RCC 7860 (cell line): ENCODE data around the gene CABLES1.
A peak's percentile ranks its signal among the peaks of the same experiment; 100 is the strongest.
"Not testable (repeated sequence)": the region's sequence is repeated elsewhere in the genome, so short reads cannot be mapped to it uniquely, and the experiment has no call there.

ENCODE experiments used
- DNase-seq: peaks from one replicate; pipeline ENCODE4 v3.0.0-alpha.2; 2015; ENCODE audit warnings: low spot score
- FAIRE-seq: peaks from 2 replicates; lab custom pipeline; 2012; peaks lifted over from hg19 to GRCh38; lab: Jason Lieb, UNC

Gene CABLES1

GRCh38 chr18:23238651-23239349 is 103.5 kb downstream of the CABLES1 start:
- FAIRE-seq (no peak), DNase-seq (no peak)

GRCh38 chr18:23239350-23239692 is 104.0 kb downstream of the CABLES1 start:
- no peak for DNase-seq
- FAIRE-seq, result no peak

- FAIRE-seq (no peak), DNase-seq (no peak)
These were observed 104.8 kb downstream of the CABLES1 start for GRCh38 chr18:23239885-23240608.

GRCh38 chr18:23240609-23240930 is 105.3 kb downstream of the CABLES1 start:
- FAIRE-seq (no peak), DNase-seq (no peak)

DNA sequence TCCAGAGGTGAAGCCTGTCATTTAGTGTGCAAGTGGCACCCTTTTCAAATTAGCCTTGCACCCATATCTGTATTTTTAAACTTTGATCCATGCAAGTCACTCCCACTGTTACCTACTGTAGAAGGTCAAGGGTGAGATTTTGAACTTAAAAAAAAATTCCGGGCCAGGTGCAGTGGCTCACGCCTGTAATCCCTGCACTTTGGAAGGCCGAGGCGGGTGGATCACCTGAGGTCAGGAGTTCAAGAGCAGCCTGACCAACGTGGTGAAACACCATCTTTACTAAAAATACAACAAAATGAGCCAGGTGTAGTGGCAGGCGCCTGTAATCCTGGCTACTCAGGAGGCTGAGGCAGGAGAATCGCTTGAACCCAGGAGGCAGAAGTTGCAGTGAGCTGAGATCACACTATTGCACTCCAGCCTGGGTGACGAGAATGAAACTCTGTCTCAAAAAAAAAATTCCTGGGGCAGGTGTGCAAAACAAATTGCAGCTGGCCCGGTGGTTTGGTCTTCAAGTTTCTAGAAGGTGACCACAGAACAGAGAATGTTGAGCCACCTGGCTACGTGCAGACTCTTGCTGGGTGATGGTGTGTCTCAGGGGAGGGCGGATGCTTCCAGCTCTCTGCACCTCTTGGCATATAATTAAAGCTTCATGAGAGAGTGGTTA is 106.7 kb downstream of the CABLES1 start:
- DNase-seq, FAIRE-seq: not testable (repeated sequence)

DNA sequence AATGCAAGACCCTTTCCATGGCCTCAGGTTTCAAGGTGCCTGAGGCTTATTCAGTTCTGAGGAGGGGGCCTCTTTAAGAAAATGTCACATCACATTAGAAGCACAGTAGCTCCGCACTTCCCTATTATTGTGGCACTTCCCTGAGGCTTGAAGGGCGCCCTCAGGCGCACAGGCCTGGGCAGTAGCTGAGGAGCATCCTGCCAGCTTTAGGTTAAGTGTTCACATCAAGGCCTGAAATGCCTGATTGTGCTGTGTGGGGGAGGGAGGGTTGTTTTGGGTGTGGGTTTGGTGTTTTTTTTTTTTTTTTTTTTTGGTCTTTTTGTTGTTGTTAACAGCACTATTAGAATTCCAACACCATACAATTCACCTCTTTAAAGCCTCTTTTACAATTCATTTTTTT is 107.9 kb downstream of the CABLES1 start:
- no peak for DNase-seq
- FAIRE-seq, result no peak

DNA sequence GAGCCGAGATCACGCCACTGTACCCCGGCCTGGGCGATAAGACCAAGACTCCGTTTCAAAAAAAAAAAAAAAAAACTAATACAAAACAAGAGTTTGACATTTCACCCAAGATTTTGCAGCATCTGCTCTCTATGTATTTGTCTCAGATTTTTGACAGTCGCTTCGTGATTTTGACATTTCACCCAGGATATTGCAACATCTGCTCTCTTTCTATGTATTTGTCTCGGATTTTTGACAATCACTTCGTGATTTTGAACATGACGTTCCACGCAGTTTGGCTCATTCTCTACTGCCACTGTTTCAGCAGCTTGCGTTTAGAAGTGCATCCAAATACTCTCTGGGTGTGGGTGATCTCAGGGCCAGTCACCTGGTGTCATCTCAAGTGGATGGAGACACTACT is 108.5 kb downstream of the CABLES1 start:
- FAIRE-seq (no peak), DNase-seq (no peak)

DNA sequence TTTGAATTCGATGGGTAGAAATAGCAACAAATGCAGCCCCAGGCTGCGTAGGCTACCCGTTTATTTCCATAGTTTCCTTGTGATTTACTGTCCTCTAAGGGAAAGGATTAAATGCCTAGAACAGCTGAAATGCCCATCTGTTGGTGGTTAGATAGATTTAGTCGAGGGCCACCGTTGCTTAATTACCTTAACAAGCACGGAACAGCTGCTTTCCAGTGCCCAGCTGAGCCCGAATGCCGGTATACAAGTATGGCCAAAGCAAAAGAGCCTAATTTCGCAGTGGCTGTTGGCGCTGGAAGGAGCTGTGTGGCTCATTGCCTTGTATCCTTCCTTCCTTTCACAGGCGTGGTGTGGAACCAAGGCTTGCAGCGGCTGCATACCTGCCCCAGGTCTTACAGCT is 109.1 kb downstream of the CABLES1 start:
- no peak for DNase-seq
- FAIRE-seq, result no peak

DNA sequence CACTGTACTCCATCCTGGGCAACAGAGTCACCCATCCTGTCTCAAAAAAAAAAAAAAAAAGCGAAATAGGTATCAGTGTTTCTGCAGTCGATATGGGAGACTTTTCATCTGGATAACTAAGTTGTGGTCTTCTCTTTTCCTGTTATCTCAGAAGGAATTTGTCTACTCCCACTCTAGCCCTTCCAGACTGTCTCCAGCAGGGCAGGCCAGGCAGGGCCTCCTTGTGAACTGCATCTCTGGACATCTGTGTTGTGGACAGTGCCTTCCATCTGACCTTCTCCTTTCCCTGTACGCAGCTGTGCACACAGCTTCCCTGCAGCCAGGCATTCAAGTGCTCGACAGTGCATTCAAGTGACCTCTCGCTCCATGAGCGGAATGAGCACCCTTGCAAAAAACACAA is 110.2 kb downstream of the CABLES1 start:
- DNase-seq, result no peak
- no peak for FAIRE-seq

GRCh38 chr18:23247331-23247730 is 112.0 kb downstream of the CABLES1 start:
- no peak for FAIRE-seq
- no peak for DNase-seq

- no peak for FAIRE-seq
These were observed 112.6 kb downstream of the CABLES1 start for GRCh38 chr18:23247896-23248295.

GRCh38 chr18:23248826-23249225 is 113.5 kb downstream of the CABLES1 start:
- no peak for DNase-seq
- no peak for FAIRE-seq

More at GRCh38 chr18:23247896-23248295, 112.6 kb downstream of the CABLES1 start:
- no peak for DNase-seq

- DNase-seq, result no peak
- FAIRE-seq, result no peak
These were observed 114.1 kb downstream of the CABLES1 start for GRCh38 chr18:23249348-23249747.

GRCh38 chr18:23250893-23251656 is 115.8 kb downstream of the CABLES1 start:
- DNase-seq, result no peak
- FAIRE-seq, result no peak

DNA sequence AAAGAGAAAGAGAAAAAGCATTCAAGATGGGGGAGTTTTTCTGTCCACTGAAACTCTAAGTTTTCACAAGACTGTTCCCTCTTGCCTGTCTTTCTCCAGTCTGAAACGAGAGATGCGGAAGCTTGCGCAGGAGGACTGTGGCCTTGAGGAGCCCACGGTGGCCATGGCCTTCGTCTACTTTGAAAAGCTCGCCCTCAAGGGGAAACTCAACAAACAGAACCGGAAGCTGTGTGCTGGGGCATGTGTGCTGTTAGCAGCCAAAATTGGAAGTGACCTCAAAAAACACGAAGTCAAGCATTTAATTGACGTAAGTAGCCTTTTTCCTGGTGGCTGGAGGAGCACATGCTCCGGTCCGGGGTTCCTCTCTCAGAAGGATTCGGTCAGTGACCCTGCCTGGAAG is 118.3 kb downstream of the CABLES1 start:
- FAIRE-seq (no peak), DNase-seq (no peak)

- FAIRE-seq (no peak), DNase-seq (peak; percentile 18)
These were observed 121.9 kb downstream of the CABLES1 start for GRCh38 chr18:23257137-23257536.

GRCh38 chr18:23257686-23258565 is 122.6 kb downstream of the CABLES1 start:
- peak; percentile 72 for FAIRE-seq
- DNase-seq, result peak; percentile 82

GRCh38 chr18:23258566-23259469 is 123.5 kb downstream of the CABLES1 start:
- DNase-seq, result no peak
- no peak for FAIRE-seq
